Pancreas (tissue), 10 donors: Measurements from ENCODE around the gene SIRT5. TPM values are rescaled to one million over a fixed set of nuclear protein-coding genes. Genes with fewer than 3 reads are reported as not detected.
A peak's percentile ranks its signal among the peaks of the same experiment; 100 is the strongest.

Source experiments
- ATAC-seq, 4 donors: fragments of 200-7000 bp; cut with Tn5 transposase; one replicate each; pipeline versions ENCODE4 v1.8.0 to v1.9.1; 2020; ENCODE audit warnings: mild to moderate bottlenecking in 4 of 4, moderate library complexity in 4 of 4
- DNase-seq, 6 donors: peaks; one replicate each; pipeline ENCODE4 v3.0.0-alpha.2; 2020
- FAIRE-seq: peaks from 2 replicates; lab custom pipeline; 2012; peaks lifted over from hg19 to GRCh38; lab: Jason Lieb, UNC
- H3K27ac ChIP-seq, 4 donors: fragments of 200-600 bp; sonication (generic); 1 replicate in 3 of 4; 2 replicates in 1 of 4; pipeline versions ENCODE4 v1.5.0 to v1.8.0; 2020
- H3K27me3 ChIP-seq, 4 donors: fragments of 200-600 bp; one replicate each; pipeline ENCODE4 v1.8.0; 2021
- H3K36me3 ChIP-seq, 3 donors: fragments of 200-600 bp; sonication (generic) in 1 of 3; one replicate each; pipeline versions ENCODE4 v1.5.0 to v1.8.0; 2020 to 2021
- H3K4me1 ChIP-seq, 3 donors: fragments of 200-600 bp; one replicate each; pipeline ENCODE4 v1.8.0; 2021
- H3K4me3 ChIP-seq, 4 donors: fragments of 200-600 bp; sonication (generic) in 2 of 4; one replicate each; pipeline versions ENCODE4 v1.5.0 to v1.8.0; 2020 to 2021
- H3K9me3 ChIP-seq, 4 donors: fragments of 200-600 bp; one replicate each; pipeline ENCODE4 v1.8.0; 2021
- CTCF ChIP-seq, 4 donors: fragments of 200-600 bp; sonication (generic) in 3 of 4; IDR thresholded peaks; one replicate each; pipeline versions ENCODE4 v1.5.0 to v1.8.0; 2021; ENCODE audit warnings: antibody characterized with exemption in 4 of 4
- WGBS, 2 donors: extraction: QIAGEN DNeasy Blood & Tissue Kit; methylation state at CpG; one replicate each; pipeline ENCODE4 v1.1.7; 2013; 5-methylcytosine and 5-hydroxymethylcytosine counted together
- intact Hi-C, 3 donors: fragments of 100-400 bp; cut with DNase I; formaldehyde crosslinking; loops; one replicate each; pipeline versions ENCODE4 v1.11.1 to v1.14.2; 2022
- polyA plus RNA-seq, 2 donors: library from polyadenylated mRNA; stranded (reverse); fragments of 200-250 nt; gene quantifications; one replicate each; pipeline ENCODE4 v1.2.3, GENCODE V29; 2013
- total RNA-seq, 6 donors: library from RNA; stranded (reverse); fragmentation: NEBNext Ultra II Directional in 4 of 6; extraction: Animal tissue kit (Norgen Biotek cat#: 25700) in 4 of 6; gene quantifications; one replicate each; pipeline versions ENCODE4 v1.2.1 to v1.2.4, GENCODE V29; 2021 to 2023
- donor health status: healthy with polysubstance abuse.
- donor health status: DM: no; HTN: no; CAD: no; lungs with moderate emphysema.
- donor health status: DM: no; HTN: no; CAD: no.
- donor health status: control.
- donor health status: control.
- donor health status: Bipolar disorder and iron deficiency.
- donor health status: DM: yes; HTN: yes; CAD: no.
- donor health status: DM: no; HTN: no; CAD: no.
- donor health status: DM: no; HTN: no; CAD: no.
- donor health status: DM: yes; HTN: yes; CAD: no.

The SIRT5 gene
- total and polyA plus RNA-seq, 8 donors = 3.8 to 8.6 (median 4.9) TPM

GRCh38 chr6:13539572-13539971, 34.8 kb upstream of the SIRT5 start:
- Histone ChIP-seq H3K27me3 (no peaks in the 10 kb centered on the region), H3K4me3 (no peak overlapping the region), H3K9me3 (no peaks in the 10 kb centered on the region), H3K27ac (no peak overlapping the region), H3K4me1 (no peaks in the 10 kb centered on the region), H3K36me3 (no peaks in the 10 kb centered on the region)
- DNase-seq (no peak), FAIRE-seq (no peak), ATAC-seq (no peak)
- no peak for TF ChIP-seq CTCF (IDR thresholded peaks at IDR 0.05)
- 80 to 81% methylated on average over 1 of the region's 1 CpG for WGBS, 2 donors
- intact Hi-C loops = loop anchor here in 1 of 3 donors (5.0 kb wide), 1 partner anchor 202 kb away; no protein-coding TSS in a partner anchor

GRCh38 chr6:13541496-13541895, 32.9 kb upstream of the SIRT5 start:
- TF ChIP-seq CTCF (IDR thresholded peaks at IDR 0.05) = no peak
- H3K36me3 ChIP-seq = no peaks in the 10 kb centered on the region
- H3K27ac ChIP-seq = no peak overlapping the region
- FAIRE-seq (no peak), DNase-seq (peak in 1 of 6 donors; percentile 37), ATAC-seq (no peak)
- 93 to 96% methylated on average over 35 of the region's 35 CpGs for WGBS, 2 donors
- H3K27me3 ChIP-seq = no peaks in the 10 kb centered on the region
- H3K4me3 ChIP-seq = no peak overlapping the region
- intact Hi-C loops = no loop called here
- H3K9me3 ChIP-seq = no peaks in the 10 kb centered on the region
- H3K4me1 ChIP-seq = no peaks in the 10 kb centered on the region

GRCh38 chr6:13544454-13545186, 29.8 kb upstream of the SIRT5 start:
- 84 to 89% methylated on average over 11 of the region's 11 CpGs for WGBS, 2 donors
- H3K27ac ChIP-seq = no peak overlapping the region
- no peak overlapping the region for H3K4me3 ChIP-seq
- H3K36me3 ChIP-seq = no peaks in the 10 kb centered on the region
- DNase-seq (no peak), ATAC-seq (no peak), FAIRE-seq (no peak)
- no peaks in the 10 kb centered on the region for H3K27me3 ChIP-seq
- H3K9me3 ChIP-seq = no peaks in the 10 kb centered on the region
- intact Hi-C loops = no loop called here
- no peak for TF ChIP-seq CTCF (IDR thresholded peaks at IDR 0.05)
- H3K4me1 ChIP-seq = no peaks in the 10 kb centered on the region

GRCh38 chr6:13545885-13546284, 28.5 kb upstream of the SIRT5 start:
- H3K4me3 ChIP-seq = no peak overlapping the region
- ATAC-seq (no peak), DNase-seq (no peak), FAIRE-seq (no peak)
- no peaks in the 10 kb centered on the region for H3K27me3 ChIP-seq
- no peaks in the 10 kb centered on the region for H3K36me3 ChIP-seq
- intact Hi-C loops = no loop called here
- H3K27ac ChIP-seq = no peak overlapping the region
- H3K9me3 ChIP-seq = no peaks in the 10 kb centered on the region
- no peak for TF ChIP-seq CTCF (IDR thresholded peaks at IDR 0.05)
- no peaks in the 10 kb centered on the region for H3K4me1 ChIP-seq

- DNase-seq (no peak), ATAC-seq (no peak), FAIRE-seq (peak; percentile 26)
- intact Hi-C loops = no loop called here
- no peak for TF ChIP-seq CTCF (IDR thresholded peaks at IDR 0.05)
- Histone ChIP-seq H3K4me3 (no peak overlapping the region), H3K4me1 (no peaks in the 10 kb centered on the region), H3K27ac (no peak overlapping the region), H3K27me3 (no peaks in the 10 kb centered on the region), H3K36me3 (no peaks in the 10 kb centered on the region), H3K9me3 (no peaks in the 10 kb centered on the region)
- 70 to 75% methylated on average over 4 of the region's 4 CpGs for WGBS, 2 donors
Measured at GRCh38 chr6:13548500-13549210, 25.7 kb upstream of the SIRT5 start.
